HepG2 (cell line): ENCODE data around the gene SEC23IP. TPM values are rescaled to one million over a fixed set of nuclear protein-coding genes. Genes with fewer than 3 reads are reported as not detected.

Experiments
- CEBPB ChIP-seq: IDR thresholded peaks from 2 replicates; pipeline ENCODE4 v1.6.1; 2011; ENCODE audit warnings: low read depth, low read length, improper control_type of control experiment, borderline replicate concordance
- DR1 ChIP-seq: sonication (generic); formaldehyde crosslinking; IDR thresholded peaks from 2 replicates; pipeline ENCODE4 v1.8.0; 2021; ENCODE audit warnings: mild to moderate bottlenecking, missing genetic modification reagents, inconsistent platforms
- ETV5 ChIP-seq: IDR thresholded peaks from 2 replicates; pipeline ENCODE4 v1.6.1; 2018; ENCODE audit warnings: missing biosample characterization, missing genetic modification reagents, inconsistent platforms, borderline replicate concordance
- HDAC1 ChIP-seq: sonication (generic); formaldehyde crosslinking; IDR thresholded peaks from 2 replicates; pipeline ENCODE4 v1.5.1; 2020; ENCODE audit warnings: mild to moderate bottlenecking, missing genetic modification reagents
- KMT2A ChIP-seq: sonication (generic); formaldehyde crosslinking; IDR thresholded peaks from 2 replicates; pipeline ENCODE4 v1.4.0; 2020; ENCODE audit warnings: missing genetic modification reagents
- RXRB ChIP-seq: IDR thresholded peaks from 2 replicates; pipeline ENCODE4 v1.6.1; 2016; ENCODE audit warnings: borderline replicate concordance, missing genetic modification reagents, missing compliant biosample characterization
- SALL1 ChIP-seq: sonication (generic); formaldehyde crosslinking; IDR thresholded peaks from 2 replicates; pipeline ENCODE4 v1.8.0; 2022; ENCODE audit warnings: mild to moderate bottlenecking, missing genetic modification reagents
- SNRNP70 ChIP-seq: fragments of 200-400 bp; formaldehyde crosslinking; IDR thresholded peaks from 2 replicates; pipeline ENCODE4 v1.6.1; 2017; ENCODE audit warnings: mild to moderate bottlenecking, low read depth, low read length, moderate library complexity
- U2AF2 ChIP-seq: fragments of 200-400 bp; formaldehyde crosslinking; IDR thresholded peaks from 2 replicates; pipeline ENCODE4 v1.6.1; 2017; ENCODE audit warnings: low read depth, mild to moderate bottlenecking, low read length
- ZFX ChIP-seq: sonication (generic); formaldehyde crosslinking; IDR thresholded peaks from 2 replicates; pipeline ENCODE4 v1.4.0; 2020; ENCODE audit warnings: mild to moderate bottlenecking, low read depth, missing genetic modification reagents, moderate library complexity
- ZNF501 ChIP-seq: sonication (generic); formaldehyde crosslinking; IDR thresholded peaks from 2 replicates; pipeline ENCODE4 v1.5.1; 2020; ENCODE audit warnings: mild to moderate bottlenecking, moderate library complexity, missing genetic modification reagents
- ZNF768 ChIP-seq: sonication (generic); formaldehyde crosslinking; IDR thresholded peaks from 2 replicates; pipeline ENCODE4 v1.4.0; 2020; ENCODE audit warnings: missing genetic modification reagents
- ZNF891 ChIP-seq: sonication (generic); formaldehyde crosslinking; IDR thresholded peaks from 2 replicates; pipeline ENCODE4 v1.5.0; 2020; ENCODE audit warnings: mild to moderate bottlenecking, missing genetic modification reagents
- polyA plus RNA-seq, 8 experiments: library from polyadenylated mRNA; depleted of rRNA in 3 of 8; stranded (reverse) in 7 of 8; unstranded in 1 of 8; fragments of >200 nt; fragmentation: Illumina TruSeq in 4 of 8; extraction: Trizol in 4 of 8; gene quantifications; 2 replicates each; pipeline versions ENCODE4 v1.2.1 to v1.2.3, GENCODE V29; 2011 to 2016; ENCODE audit warnings: low read depth in 4 of 8, missing spikeins in 1 of 8, mixed read lengths in 1 of 8; ENCODE audit not compliant: insufficient read depth in 1 of 8
- total RNA-seq, 5 experiments: library from RNA; depleted of rRNA; stranded (reverse); fragments of >200 nt; fragmentation: Illumina TruSeq; extraction: Trizol; gene quantifications; 2 replicates each; pipeline ENCODE4 v1.2.3, GENCODE V29; 2016; ENCODE audit warnings: low read depth in 1 of 5
- TF ChIP-seq, protein P1 (sequence below): fragments of 450-650 bp; IDR thresholded peaks from 2 replicates; pipeline ENCODE4 v1.6.1; 2016
- TF ChIP-seq, protein P2 (sequence below): sonication (generic); formaldehyde crosslinking; IDR thresholded peaks from 2 replicates; pipeline ENCODE4 v1.4.0; 2020; ENCODE audit warnings: missing genetic modification reagents
- TF ChIP-seq, protein P3 (sequence below): sonication (generic); formaldehyde crosslinking; IDR thresholded peaks from 2 replicates; pipeline ENCODE4 v1.4.0; 2020; ENCODE audit warnings: low read depth, missing genetic modification reagents
- TF ChIP-seq, protein P4 (sequence below): sonication (generic); formaldehyde crosslinking; conservative IDR thresholded peaks from 2 replicates; pipeline ENCODE4 v1.4.0; 2020; ENCODE audit warnings: missing genetic modification reagents

Gene SEC23IP
- total and polyA plus RNA-seq, 2 of the 13 experiments (the other 11 are each of a cell fraction or from before 2014, with no cell fraction given) = 32.3 to 57.7 TPM

DNA sequence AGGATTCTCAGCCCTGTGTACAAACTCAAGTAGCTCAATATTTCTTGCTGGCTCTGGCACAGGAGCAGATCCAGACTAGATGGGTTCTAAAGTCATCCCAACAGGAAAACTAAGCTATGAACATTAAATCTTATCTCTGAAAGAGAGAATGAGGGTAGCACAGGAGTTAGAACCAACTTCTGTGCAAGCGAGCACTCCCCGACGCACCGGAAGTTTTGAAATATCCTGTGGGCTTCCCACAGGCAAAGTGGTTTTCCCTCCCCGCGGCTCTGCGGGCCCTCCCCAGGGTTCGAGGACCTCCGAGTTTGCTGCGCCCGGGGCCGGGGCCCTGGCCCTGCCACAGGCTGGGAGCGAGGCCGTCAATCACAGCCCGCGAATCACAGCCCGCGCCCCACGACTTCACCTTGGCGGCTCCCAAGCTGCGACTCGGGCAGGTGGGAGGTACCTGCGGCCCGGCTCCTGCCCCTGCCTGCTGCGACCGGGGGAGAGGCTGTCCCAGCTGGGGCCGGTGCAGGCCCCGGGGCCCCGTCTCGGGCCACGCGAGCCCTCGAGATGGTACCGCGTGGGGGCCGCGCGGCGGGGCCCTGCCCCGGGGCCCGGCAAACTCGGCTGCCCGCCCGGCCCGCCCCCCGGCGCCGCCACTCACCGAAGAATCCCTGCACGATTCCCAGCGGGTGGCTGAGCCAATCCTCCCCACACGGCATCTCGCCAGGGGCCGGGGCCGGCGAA is 20.5 kb upstream of the SEC23IP start (continued):
- 0 out of 2 replicates have a peak, but pooled peaks have one; percentile 31 for TF ChIP-seq ZNF768 (CRISPR knock-in tag)
- TF ChIP-seq ETV5 (CRISPR knock-in tag) = peak; percentile 75; the same call in 1 of the 2 replicates
- 0 out of 2 replicates have a peak, but pooled peaks have one; percentile 13 for TF ChIP-seq ZNF891
- TF ChIP-seq DR1 (CRISPR knock-in tag) = no peak
- TF ChIP-seq RXRB (CRISPR knock-in tag) = 0 out of 2 replicates have a peak, but pooled peaks have one; percentile 12
- TF ChIP-seq KMT2A = peak; percentile 62; the same call in 1 of the 2 replicates
- no peak for TF ChIP-seq U2AF2
- TF ChIP-seq, protein P1, sequence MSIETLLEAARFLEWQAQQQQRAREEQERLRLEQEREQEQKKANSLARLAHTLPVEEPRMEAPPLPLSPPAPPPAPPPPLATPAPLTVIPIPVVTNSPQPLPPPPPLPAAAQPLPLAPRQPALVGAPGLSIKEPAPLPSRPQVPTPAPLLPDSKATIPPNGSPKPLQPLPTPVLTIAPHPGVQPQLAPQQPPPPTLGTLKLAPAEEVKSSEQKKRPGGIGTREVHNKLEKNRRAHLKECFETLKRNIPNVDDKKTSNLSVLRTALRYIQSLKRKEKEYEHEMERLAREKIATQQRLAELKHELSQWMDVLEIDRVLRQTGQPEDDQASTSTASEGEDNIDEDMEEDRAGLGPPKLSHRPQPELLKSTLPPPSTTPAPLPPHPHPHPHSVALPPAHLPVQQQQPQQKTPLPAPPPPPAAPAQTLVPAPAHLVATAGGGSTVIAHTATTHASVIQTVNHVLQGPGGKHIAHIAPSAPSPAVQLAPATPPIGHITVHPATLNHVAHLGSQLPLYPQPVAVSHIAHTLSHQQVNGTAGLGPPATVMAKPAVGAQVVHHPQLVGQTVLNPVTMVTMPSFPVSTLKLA = no peak
- TF ChIP-seq, protein P2, sequence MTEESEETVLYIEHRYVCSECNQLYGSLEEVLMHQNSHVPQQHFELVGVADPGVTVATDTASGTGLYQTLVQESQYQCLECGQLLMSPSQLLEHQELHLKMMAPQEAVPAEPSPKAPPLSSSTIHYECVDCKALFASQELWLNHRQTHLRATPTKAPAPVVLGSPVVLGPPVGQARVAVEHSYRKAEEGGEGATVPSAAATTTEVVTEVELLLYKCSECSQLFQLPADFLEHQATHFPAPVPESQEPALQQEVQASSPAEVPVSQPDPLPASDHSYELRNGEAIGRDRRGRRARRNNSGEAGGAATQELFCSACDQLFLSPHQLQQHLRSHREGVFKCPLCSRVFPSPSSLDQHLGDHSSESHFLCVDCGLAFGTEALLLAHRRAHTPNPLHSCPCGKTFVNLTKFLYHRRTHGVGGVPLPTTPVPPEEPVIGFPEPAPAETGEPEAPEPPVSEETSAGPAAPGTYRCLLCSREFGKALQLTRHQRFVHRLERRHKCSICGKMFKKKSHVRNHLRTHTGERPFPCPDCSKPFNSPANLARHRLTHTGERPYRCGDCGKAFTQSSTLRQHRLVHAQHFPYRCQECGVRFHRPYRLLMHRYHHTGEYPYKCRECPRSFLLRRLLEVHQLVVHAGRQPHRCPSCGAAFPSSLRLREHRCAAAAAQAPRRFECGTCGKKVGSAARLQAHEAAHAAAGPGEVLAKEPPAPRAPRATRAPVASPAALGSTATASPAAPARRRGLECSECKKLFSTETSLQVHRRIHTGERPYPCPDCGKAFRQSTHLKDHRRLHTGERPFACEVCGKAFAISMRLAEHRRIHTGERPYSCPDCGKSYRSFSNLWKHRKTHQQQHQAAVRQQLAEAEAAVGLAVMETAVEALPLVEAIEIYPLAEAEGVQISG (CRISPR knock-in tag) = no peak
- TF ChIP-seq, protein P3, sequence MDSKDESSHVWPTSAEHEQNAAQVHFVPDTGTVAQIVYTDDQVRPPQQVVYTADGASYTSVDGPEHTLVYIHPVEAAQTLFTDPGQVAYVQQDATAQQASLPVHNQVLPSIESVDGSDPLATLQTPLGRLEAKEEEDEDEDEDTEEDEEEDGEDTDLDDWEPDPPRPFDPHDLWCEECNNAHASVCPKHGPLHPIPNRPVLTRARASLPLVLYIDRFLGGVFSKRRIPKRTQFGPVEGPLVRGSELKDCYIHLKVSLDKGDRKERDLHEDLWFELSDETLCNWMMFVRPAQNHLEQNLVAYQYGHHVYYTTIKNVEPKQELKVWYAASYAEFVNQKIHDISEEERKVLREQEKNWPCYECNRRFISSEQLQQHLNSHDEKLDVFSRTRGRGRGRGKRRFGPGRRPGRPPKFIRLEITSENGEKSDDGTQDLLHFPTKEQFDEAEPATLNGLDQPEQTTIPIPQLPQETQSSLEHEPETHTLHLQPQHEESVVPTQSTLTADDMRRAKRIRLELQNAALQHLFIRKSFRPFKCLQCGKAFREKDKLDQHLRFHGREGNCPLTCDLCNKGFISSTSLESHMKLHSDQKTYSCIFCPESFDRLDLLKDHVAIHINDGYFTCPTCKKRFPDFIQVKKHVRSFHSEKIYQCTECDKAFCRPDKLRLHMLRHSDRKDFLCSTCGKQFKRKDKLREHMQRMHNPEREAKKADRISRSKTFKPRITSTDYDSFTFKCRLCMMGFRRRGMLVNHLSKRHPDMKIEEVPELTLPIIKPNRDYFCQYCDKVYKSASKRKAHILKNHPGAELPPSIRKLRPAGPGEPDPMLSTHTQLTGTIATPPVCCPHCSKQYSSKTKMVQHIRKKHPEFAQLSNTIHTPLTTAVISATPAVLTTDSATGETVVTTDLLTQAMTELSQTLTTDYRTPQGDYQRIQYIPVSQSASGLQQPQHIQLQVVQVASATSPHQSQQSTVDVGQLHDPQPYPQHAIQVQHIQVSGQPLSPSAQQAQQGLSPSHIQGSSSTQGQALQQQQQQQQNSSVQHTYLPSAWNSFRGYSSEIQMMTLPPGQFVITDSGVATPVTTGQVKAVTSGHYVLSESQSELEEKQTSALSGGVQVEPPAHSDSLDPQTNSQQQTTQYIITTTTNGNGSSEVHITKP (CRISPR knock-in tag) = peak; percentile 36; the same call in 1 of the 2 replicates
- peak; percentile 73 for TF ChIP-seq ZFX (CRISPR knock-in tag)
- TF ChIP-seq SALL1 = peak; percentile 42; the same call in 1 of the 2 replicates
- TF ChIP-seq SNRNP70 = no peak
- TF ChIP-seq, protein P4, sequence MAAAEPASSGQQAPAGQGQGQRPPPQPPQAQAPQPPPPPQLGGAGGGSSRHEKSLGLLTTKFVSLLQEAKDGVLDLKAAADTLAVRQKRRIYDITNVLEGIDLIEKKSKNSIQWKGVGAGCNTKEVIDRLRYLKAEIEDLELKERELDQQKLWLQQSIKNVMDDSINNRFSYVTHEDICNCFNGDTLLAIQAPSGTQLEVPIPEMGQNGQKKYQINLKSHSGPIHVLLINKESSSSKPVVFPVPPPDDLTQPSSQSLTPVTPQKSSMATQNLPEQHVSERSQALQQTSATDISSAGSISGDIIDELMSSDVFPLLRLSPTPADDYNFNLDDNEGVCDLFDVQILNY (CRISPR knock-in tag) = 0 out of 2 replicates have a peak, but pooled peaks have one; percentile 29
- TF ChIP-seq HDAC1 (CRISPR knock-in tag) = peak; percentile 40; the same call in 1 of the 2 replicates
- peak; percentile 54; the same call in 1 of the 2 replicates for TF ChIP-seq ZNF501 (CRISPR knock-in tag)
- no peak for TF ChIP-seq CEBPB
